OCI-LY7 (cell line): Measurements from ENCODE around the gene ACBD7. TPM values are rescaled to one million over a fixed set of nuclear protein-coding genes. Genes with fewer than 3 reads are reported as not detected.

Experiments
- Bru-seq: library from RNA; stranded (reverse); fragments of 400-500 nt; gene quantifications from one replicate; lab custom pipeline; 2021; lab: Mats Ljungman, UMichigan
- BruChase-seq, 2 experiments: library from RNA; stranded (reverse); fragments of 400-500 nt; gene quantifications; one replicate each; lab custom pipeline; 2021; lab: Mats Ljungman, UMichigan
- BruUV-seq: library from RNA; stranded (reverse); fragments of 400-500 nt; replicated peaks from 2 replicates; lab custom pipeline; 2021; lab: Mats Ljungman, UMichigan
- CTCF ChIA-PET: fragments of 300-600 bp; sonication (Branson Sonifier 250); formaldehyde crosslinking; loops from one replicate; lab custom pipeline; 2022; ENCODE audit warnings: antibody characterized with exemption; ENCODE audit not compliant: unreplicated experiment; lab: Charles Lee
- POLR2A ChIA-PET: fragments of 300-600 bp; sonication (Branson Sonifier 250); formaldehyde crosslinking; loops from one replicate; lab custom pipeline; 2022; ENCODE audit warnings: antibody characterized with exemption; lab: Charles Lee
- DNase-seq: peaks from one replicate; pipeline ENCODE4 v3.0.0-alpha.2; 2015; ENCODE audit warnings: low spot score
- H2AFZ ChIP-seq: fragments of 200-600 bp; sonication (generic), shearing (Covaris generic); 2 replicates; pipeline ENCODE4 v1.6.1; 2014; ENCODE audit warnings: mild to moderate bottlenecking, antibody characterized with exemption, low read length, moderate library complexity
- H3K27ac ChIP-seq: fragments of 200-600 bp; sonication (generic); 2 replicates; pipeline ENCODE4 v1.5.1; 2014; ENCODE audit warnings: mixed run types, low read depth, mild to moderate bottlenecking, moderate library complexity, low read length, inconsistent platforms; ENCODE audit not compliant: poor library complexity, severe bottlenecking
- H3K36me3 ChIP-seq: fragments of 200-600 bp; sonication (generic); 2 replicates; pipeline ENCODE4 v1.6.1; 2014; ENCODE audit warnings: mild to moderate bottlenecking, antibody characterized with exemption, low read length, moderate library complexity, mixed read lengths; ENCODE audit not compliant: insufficient read depth
- H3K4me1 ChIP-seq: fragments of 200-600 bp; sonication (generic); 2 replicates; pipeline ENCODE4 v1.5.1; 2014; ENCODE audit warnings: mild to moderate bottlenecking, low read length; ENCODE audit not compliant: insufficient read depth, poor library complexity, severe bottlenecking
- H3K4me2 ChIP-seq: fragments of 200-600 bp; sonication (generic); 2 replicates; pipeline ENCODE4 v1.6.1; 2014; ENCODE audit warnings: mild to moderate bottlenecking, low read length
- H3K4me3 ChIP-seq: fragments of 200-600 bp; sonication (generic); 2 replicates; pipeline ENCODE4 v1.5.1; 2014; ENCODE audit warnings: mild to moderate bottlenecking, low read depth, low read length; ENCODE audit not compliant: poor library complexity, severe bottlenecking
- H3K79me2 ChIP-seq: fragments of 200-600 bp; sonication (generic); 2 replicates; pipeline ENCODE4 v1.6.1; 2016; ENCODE audit warnings: low read depth, mild to moderate bottlenecking, low read length, moderate library complexity, mixed read lengths; ENCODE audit not compliant: insufficient read depth
- H3K9me2 ChIP-seq: fragments of 200-600 bp; sonication (generic); 2 replicates; pipeline ENCODE4 v1.6.1; 2016; ENCODE audit warnings: mild to moderate bottlenecking, low read length, mixed read lengths; ENCODE audit not compliant: insufficient read depth
- H3K9me3 ChIP-seq: fragments of 200-600 bp; sonication (generic); 2 replicates; pipeline ENCODE4 v1.6.1; 2014; ENCODE audit warnings: mild to moderate bottlenecking, mixed run types, low read length, mixed read lengths
- H4K20me1 ChIP-seq: fragments of 200-600 bp; sonication (generic); 2 replicates; pipeline ENCODE4 v1.6.1; 2014; ENCODE audit warnings: mild to moderate bottlenecking, antibody characterized with exemption, low read length, moderate library complexity, mixed read lengths; ENCODE audit not compliant: insufficient read depth
- EZH2phosphoT487 ChIP-seq: fragments of 200-600 bp; sonication (generic); IDR thresholded peaks from 2 replicates; pipeline ENCODE4 v1.6.1; 2018; ENCODE audit warnings: low read depth, borderline replicate concordance, mild to moderate bottlenecking, mixed run types, antibody characterized with exemption, low read length, moderate library complexity, mixed read lengths
- intact Hi-C: fragments of 100-400 bp; cut with micrococcal nuclease; formaldehyde crosslinking; loops from one replicate; pipeline ENCODE4 v1.10.0; 2022; ENCODE audit not compliant: unreplicated experiment
- long read RNA-seq: library from polyadenylated mRNA; stranded (forward); transcript quantifications from one replicate; pipeline ENCODE4 v2.0.0, GENCODE V29; 2022
- total RNA-seq, 2 experiments: library from RNA; depleted of rRNA in 1 of 2; stranded (reverse); fragments of >200 nt in 1 of 2; shearing (Covaris generic) in 1 of 2; gene quantifications; 2 replicates each; pipeline ENCODE4 v1.2.3, GENCODE V29; 2014 to 2022
- TF ChIP-seq, protein P1 (sequence below): fragments of 200-600 bp; sonication (generic); conservative IDR thresholded peaks from 2 replicates; pipeline ENCODE4 v1.5.1; 2014; ENCODE audit warnings: mild to moderate bottlenecking, antibody characterized with exemption, low read length, moderate library complexity, mixed read lengths

Gene ACBD7
- total RNA-seq (2014; rRNA removed; shearing (Covaris generic)) (26.1 and 26.9 TPM in 2 replicates), total RNA-seq (2022) (15.0 and 19.4 TPM in 2 replicates), Bru-seq, nascent RNA (percentile 54 among the genes with signal in this experiment), BruChase-seq, experiment 1, labeled RNA remaining after a 6-hour chase (percentile 77 among the genes with signal in this experiment), BruChase-seq, experiment 2, labeled RNA remaining after a 2-hour chase (percentile 62 among the genes with signal in this experiment)
- long read RNA-seq, partial matches to known transcripts, result 1 of 2 reads
- long read RNA-seq, other reads (novel, unspliced or antisense), result 1 of 2 reads

DNA sequence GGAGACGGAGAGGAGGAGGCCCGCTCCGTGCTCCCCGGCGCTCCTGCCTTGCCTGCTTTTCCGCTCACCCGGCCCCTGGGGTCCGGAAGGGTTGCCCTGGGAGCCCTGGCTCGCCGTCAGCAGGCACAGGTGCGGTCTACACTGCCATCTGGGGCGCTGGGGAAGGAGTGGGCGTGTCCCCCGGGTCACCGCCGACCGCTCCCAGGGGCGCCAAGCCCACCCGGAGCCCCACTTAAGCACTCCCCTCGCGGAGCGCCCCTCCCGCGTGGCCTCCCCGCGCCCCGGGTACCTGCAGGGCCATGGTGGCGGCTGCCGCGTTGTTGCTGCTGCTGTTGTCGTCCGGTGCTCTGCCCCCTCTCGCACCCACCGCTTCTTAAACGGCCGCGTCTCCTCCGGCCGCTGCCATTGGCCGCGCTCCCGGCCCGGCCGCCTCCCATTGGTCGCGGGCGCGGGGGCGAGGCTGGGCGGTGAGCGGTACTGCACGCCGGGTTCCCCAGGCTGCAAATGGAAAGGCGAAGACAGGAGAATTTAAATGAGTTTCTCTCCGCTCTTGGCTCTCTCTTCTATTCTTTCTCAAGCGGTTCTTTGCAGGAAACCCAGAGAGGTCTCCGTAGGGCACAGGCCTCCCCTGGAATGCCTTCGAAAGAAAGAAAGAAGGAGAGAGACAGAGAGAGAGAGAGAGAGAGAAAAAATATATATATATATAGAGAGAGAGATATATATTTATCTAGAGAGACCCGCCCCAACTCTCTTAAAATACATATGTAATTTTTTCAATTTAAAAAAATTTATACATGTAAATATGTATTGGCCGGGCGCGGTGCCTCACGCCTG is at the start of gene ACBD7:
Gene ACBD7, minus strand, starts transcription at position 349 of the 834 bp plus-strand sequence. Its CDS starts 48 bp downstream, at position 301.
- Histone ChIP-seq H2AFZ (peak within 1 kb of the TSS; percentile 78), H3K27ac (peak within 1 kb of the TSS; percentile 18), H4K20me1 (no peaks in the 10 kb centered on the region), H3K9me3 (no peaks in the 10 kb centered on the region), H3K4me1 (no peaks in the 10 kb centered on the region), H3K36me3 (no peaks in the 10 kb centered on the region), H3K4me2 (peak within 1 kb of the TSS; percentile 72), H3K9me2 (no peaks in the 10 kb centered on the region), H3K79me2 (no peaks in the 10 kb centered on the region), H3K4me3 (peak within 1 kb of the TSS; percentile 73)
- no peak for TF ChIP-seq EZH2phosphoT487
- TF ChIP-seq, protein P1, sequence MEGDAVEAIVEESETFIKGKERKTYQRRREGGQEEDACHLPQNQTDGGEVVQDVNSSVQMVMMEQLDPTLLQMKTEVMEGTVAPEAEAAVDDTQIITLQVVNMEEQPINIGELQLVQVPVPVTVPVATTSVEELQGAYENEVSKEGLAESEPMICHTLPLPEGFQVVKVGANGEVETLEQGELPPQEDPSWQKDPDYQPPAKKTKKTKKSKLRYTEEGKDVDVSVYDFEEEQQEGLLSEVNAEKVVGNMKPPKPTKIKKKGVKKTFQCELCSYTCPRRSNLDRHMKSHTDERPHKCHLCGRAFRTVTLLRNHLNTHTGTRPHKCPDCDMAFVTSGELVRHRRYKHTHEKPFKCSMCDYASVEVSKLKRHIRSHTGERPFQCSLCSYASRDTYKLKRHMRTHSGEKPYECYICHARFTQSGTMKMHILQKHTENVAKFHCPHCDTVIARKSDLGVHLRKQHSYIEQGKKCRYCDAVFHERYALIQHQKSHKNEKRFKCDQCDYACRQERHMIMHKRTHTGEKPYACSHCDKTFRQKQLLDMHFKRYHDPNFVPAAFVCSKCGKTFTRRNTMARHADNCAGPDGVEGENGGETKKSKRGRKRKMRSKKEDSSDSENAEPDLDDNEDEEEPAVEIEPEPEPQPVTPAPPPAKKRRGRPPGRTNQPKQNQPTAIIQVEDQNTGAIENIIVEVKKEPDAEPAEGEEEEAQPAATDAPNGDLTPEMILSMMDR, result peak; percentile 31; the same call in 1 of the 2 replicates
- intact Hi-C loops, result loop anchor here (1.0 to 5.0 kb wide), 2 partner anchors 9 to 79 kb away; partner anchors contain the start of genes NMT2 and RPP38
- ChIA-PET POLR2A (no interaction called here), CTCF (no interaction called here)
- peak; percentile 91 for DNase-seq
- BruUV-seq, result no TSS peak

DNA sequence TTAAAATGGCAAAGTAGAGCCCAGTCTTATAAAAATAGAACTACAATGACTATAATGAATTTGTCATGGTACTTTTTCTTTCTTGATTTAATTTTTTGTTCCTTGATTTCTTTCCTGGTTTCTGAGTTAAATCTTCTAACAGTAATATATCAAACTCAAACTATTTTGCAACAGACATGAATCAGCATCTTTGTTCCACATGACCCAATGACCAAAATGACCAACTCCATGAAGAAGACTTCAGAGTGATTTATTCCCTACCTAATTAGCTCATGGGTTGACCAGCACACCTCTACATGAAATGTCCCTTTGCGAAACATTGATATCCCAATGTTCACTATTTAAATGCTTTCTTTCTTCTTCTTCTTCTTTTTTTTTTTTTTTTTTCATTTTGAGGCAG is 49.1 kb upstream of the ACBD7 start:
- Histone ChIP-seq H2AFZ (no peak overlapping the region), H3K9me3 (no peaks in the 10 kb centered on the region), H3K4me3 (no peak overlapping the region), H3K36me3 (no peaks in the 10 kb centered on the region), H3K4me2 (no peak overlapping the region), H3K4me1 (no peaks in the 10 kb centered on the region), H4K20me1 (no peaks in the 10 kb centered on the region), H3K79me2 (no peaks in the 10 kb centered on the region), H3K27ac (no peak overlapping the region), H3K9me2 (no peaks in the 10 kb centered on the region)
- ChIA-PET CTCF (interaction anchor here (0.6 kb wide), 1 partner anchor 865 kb away, joined by 4 read pairs; no protein-coding TSS in a partner anchor), POLR2A (interaction anchor here (0.7 kb wide), 2 partner anchors 13 to 1386 kb away, joined by 3 to 5 read pairs; no protein-coding TSS in a partner anchor)
- no TSS peak for BruUV-seq
- intact Hi-C loops, result no loop called here
- DNase-seq, result no peak
- TF ChIP-seq, protein P1, result no peak
- no peak for TF ChIP-seq EZH2phosphoT487
